ENCODE measurements around the gene EYA4.

EYA4 gene

GRCh38 chr6:133467231-133467981 lies 226.2 kb downstream of the EYA4 start:
- no peaks in the 10 kb centered on the region for H3K4me1 ChIP-seq (ENCODE audit: control insufficient read depth in 1 of 2, insufficient read depth in 1 of 2, low read depth in 1 of 2, low read length in 1 of 2)
- no peaks in the 10 kb centered on the region for H3K9me3 ChIP-seq
- no peak overlapping the region for H3K4me3 ChIP-seq (ENCODE audit: low read depth in 1 of 2, low read length in 1 of 2)
- H3K36me3 ChIP-seq, result no peaks in the 10 kb centered on the region
- no peak overlapping the region for H3K27ac ChIP-seq
- no peaks in the 10 kb centered on the region for H3K27me3 ChIP-seq
- no peak for TF ChIP-seq CTCF (IDR thresholded peaks at IDR 0.05)

GRCh38 chr6:133467982-133468380 lies 226.8 kb downstream of the EYA4 start:
- TF ChIP-seq CTCF (IDR thresholded peaks at IDR 0.05), result no peak

GRCh38 chr6:133468591-133468990 lies 227.4 kb downstream of the EYA4 start:
- no peak for TF ChIP-seq CTCF (IDR thresholded peaks at IDR 0.05)
- Histone ChIP-seq H3K36me3 (no peaks in the 10 kb centered on the region), H3K9me3 (no peaks in the 10 kb centered on the region), H3K4me1 (ENCODE audit: control insufficient read depth in 1 of 2, insufficient read depth in 1 of 2, low read depth in 1 of 2, low read length in 1 of 2) (no peaks in the 10 kb centered on the region), H3K27ac (no peak overlapping the region), H3K4me3 (ENCODE audit: low read depth in 1 of 2, low read length in 1 of 2) (no peak overlapping the region), H3K27me3 (no peaks in the 10 kb centered on the region)

More at GRCh38 chr6:133467982-133468380, 226.8 kb downstream of the EYA4 start:
- no peak overlapping the region for H3K4me3 ChIP-seq (ENCODE audit: low read depth in 1 of 2, low read length in 1 of 2)
- H3K9me3 ChIP-seq, result no peaks in the 10 kb centered on the region
- no peaks in the 10 kb centered on the region for H3K36me3 ChIP-seq
- no peak overlapping the region for H3K27ac ChIP-seq
- H3K27me3 ChIP-seq, result no peaks in the 10 kb centered on the region
- H3K4me1 ChIP-seq (ENCODE audit: control insufficient read depth in 1 of 2, insufficient read depth in 1 of 2, low read depth in 1 of 2, low read length in 1 of 2), result no peaks in the 10 kb centered on the region

- Histone ChIP-seq H3K4me1 (ENCODE audit: control insufficient read depth in 1 of 2, insufficient read depth in 1 of 2, low read depth in 1 of 2, low read length in 1 of 2) (no peaks in the 10 kb centered on the region), H3K36me3 (no peaks in the 10 kb centered on the region), H3K27ac (no peak overlapping the region), H3K27me3 (no peaks in the 10 kb centered on the region), H3K9me3 (no peaks in the 10 kb centered on the region), H3K4me3 (ENCODE audit: low read depth in 1 of 2, low read length in 1 of 2) (no peak overlapping the region)
- TF ChIP-seq CTCF (IDR thresholded peaks at IDR 0.05), result no peak
Observed at GRCh38 chr6:133474516-133474915, 233.4 kb downstream of the EYA4 start.

GRCh38 chr6:133478673-133479072 lies 237.5 kb downstream of the EYA4 start:
- Histone ChIP-seq H3K9me3 (no peaks in the 10 kb centered on the region), H3K4me3 (ENCODE audit: low read depth in 1 of 2, low read length in 1 of 2) (no peak overlapping the region), H3K27me3 (no peaks in the 10 kb centered on the region), H3K27ac (no peak overlapping the region), H3K36me3 (no peaks in the 10 kb centered on the region), H3K4me1 (ENCODE audit: control insufficient read depth in 1 of 2, insufficient read depth in 1 of 2, low read depth in 1 of 2, low read length in 1 of 2) (no peaks in the 10 kb centered on the region)
- no peak for TF ChIP-seq CTCF (IDR thresholded peaks at IDR 0.05)

Measured in neutrophil (primary cell).